Gastroesophageal sphincter (tissue), 3 donors: Measurements from ENCODE around the gene EPAS1.

Experiments
- POLR2A ChIP-seq, 2 donors: fragments of 450-650 bp; IDR thresholded peaks; one replicate each; pipeline ENCODE4 v1.6.1; 2017; ENCODE audit warnings: antibody characterized with exemption in 2 of 2, mild to moderate bottlenecking in 2 of 2, moderate library complexity in 1 of 2
- POLR2AphosphoS5 ChIP-seq: sonication (generic); formaldehyde crosslinking; IDR thresholded peaks from one replicate; pipeline ENCODE4 v1.6.1; 2017; ENCODE audit warnings: antibody characterized with exemption
- TF ChIP-seq, protein P1 (sequence below), 4 experiments: fragments of 200-600 bp in 2 of 4; fragments of 450-650 bp in 2 of 4; sonication (generic) in 1 of 4; IDR thresholded peaks; one replicate each; pipeline ENCODE4 v1.5.1; 2017 to 2019; ENCODE audit warnings: antibody characterized with exemption in 4 of 4, mild to moderate bottlenecking in 2 of 4, moderate library complexity in 2 of 4

DNA sequence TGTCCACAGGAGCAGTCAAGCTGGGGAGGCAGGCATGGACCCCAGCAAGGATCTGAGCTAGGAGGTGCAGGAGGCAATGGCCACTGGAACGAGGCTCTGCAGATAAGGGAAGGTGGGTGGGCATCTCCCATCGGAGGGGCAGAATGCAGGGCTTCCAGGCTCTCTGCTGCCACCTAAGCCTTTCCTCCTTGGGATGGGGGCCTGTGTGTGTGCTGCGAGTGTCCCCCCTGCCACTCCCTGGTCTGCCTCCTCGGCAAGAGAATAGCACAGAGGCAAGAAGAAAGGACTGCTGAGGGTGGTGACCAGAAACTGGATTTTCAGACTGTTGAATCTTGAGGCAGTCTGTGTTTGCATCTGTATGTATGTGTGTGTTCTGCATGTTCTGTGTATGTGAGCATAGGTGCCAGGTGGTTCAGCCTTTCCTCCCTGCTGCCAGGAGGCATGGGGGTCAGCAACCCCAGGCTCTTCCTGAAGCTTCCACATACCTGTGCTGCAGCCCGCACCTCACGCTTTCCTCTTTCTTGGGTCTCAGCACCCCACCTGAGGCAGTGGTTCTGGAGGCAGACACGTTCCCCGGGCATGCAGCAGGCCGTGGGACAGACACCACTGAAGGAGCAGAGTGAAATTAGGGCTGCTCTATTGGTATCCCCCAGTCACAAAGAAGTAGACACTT, 86.7 kb downstream of the EPAS1 start:
- TF ChIP-seq POLR2A (IDR thresholded peaks at IDR 0.05) (no peak), POLR2AphosphoS5 (no peak)
- TF ChIP-seq, protein P1, sequence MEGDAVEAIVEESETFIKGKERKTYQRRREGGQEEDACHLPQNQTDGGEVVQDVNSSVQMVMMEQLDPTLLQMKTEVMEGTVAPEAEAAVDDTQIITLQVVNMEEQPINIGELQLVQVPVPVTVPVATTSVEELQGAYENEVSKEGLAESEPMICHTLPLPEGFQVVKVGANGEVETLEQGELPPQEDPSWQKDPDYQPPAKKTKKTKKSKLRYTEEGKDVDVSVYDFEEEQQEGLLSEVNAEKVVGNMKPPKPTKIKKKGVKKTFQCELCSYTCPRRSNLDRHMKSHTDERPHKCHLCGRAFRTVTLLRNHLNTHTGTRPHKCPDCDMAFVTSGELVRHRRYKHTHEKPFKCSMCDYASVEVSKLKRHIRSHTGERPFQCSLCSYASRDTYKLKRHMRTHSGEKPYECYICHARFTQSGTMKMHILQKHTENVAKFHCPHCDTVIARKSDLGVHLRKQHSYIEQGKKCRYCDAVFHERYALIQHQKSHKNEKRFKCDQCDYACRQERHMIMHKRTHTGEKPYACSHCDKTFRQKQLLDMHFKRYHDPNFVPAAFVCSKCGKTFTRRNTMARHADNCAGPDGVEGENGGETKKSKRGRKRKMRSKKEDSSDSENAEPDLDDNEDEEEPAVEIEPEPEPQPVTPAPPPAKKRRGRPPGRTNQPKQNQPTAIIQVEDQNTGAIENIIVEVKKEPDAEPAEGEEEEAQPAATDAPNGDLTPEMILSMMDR (IDR thresholded peaks at IDR 0.05), result no peak
